Measurements from ENCODE around the gene NAGS.

GRCh38 chr17:43962479-43962878, 41.9 kb upstream of the NAGS start:
- TF ChIP-seq POLR2AphosphoS5 (IDR thresholded peaks at IDR 0.05), result no peak
- TF ChIP-seq CTCF (IDR thresholded peaks at IDR 0.05), result no peak
- TF ChIP-seq POLR2A (IDR thresholded peaks at IDR 0.05), result no peak

Data from breast epithelium (tissue), 3 donors.